ENCODE data around the gene WDR27. TPM values are rescaled to one million over a fixed set of nuclear protein-coding genes. Genes with fewer than 3 reads are reported as not detected.

The WDR27 gene
- total RNA-seq, 1 experiment from 2014 or later: 77.9 TPM

- H3K4me1 Mint-ChIP-seq (ENCODE audit: low read depth, unreplicated experiment): peaks cover 11% of the 10 kb centered on the region
- no peak overlapping the region for H3K4me3 Mint-ChIP-seq (ENCODE audit: low read depth, unreplicated experiment)
- intact Hi-C loops (cut with micrococcal nuclease; ENCODE audit: unreplicated experiment): no loop called here
- no peak overlapping the region for H3K27ac Mint-ChIP-seq (ENCODE audit: unreplicated experiment)
- no TSS peak for BruUV-seq (replicated peaks)
- no peaks in the 10 kb centered on the region for H3K27me3 Mint-ChIP-seq (ENCODE audit: unreplicated experiment)
- no peaks in the 10 kb centered on the region for H3K36me3 Mint-ChIP-seq (ENCODE audit: insufficient read depth, unreplicated experiment)
- no peak for DNase-seq
- no peak for TF ChIP-seq CTCF (IDR thresholded peaks at IDR 0.05; ENCODE audit: unreplicated experiment)
- CTCF ChIA-PET: no interaction called here
- H3K9me3 Mint-ChIP-seq (ENCODE audit: low read depth, unreplicated experiment): no peaks in the 10 kb centered on the region
Observed at GRCh38 chr6:169566961-169567750, 134.7 kb downstream of the WDR27 start.

GRCh38 chr6:169566319-169566718 is 135.5 kb downstream of the WDR27 start:
- intact Hi-C loops (cut with micrococcal nuclease; ENCODE audit: unreplicated experiment): no loop called here
- Mint-ChIP-seq H3K9me3 (ENCODE audit: low read depth, unreplicated experiment) (peaks cover 2% of the 10 kb centered on the region), H3K27me3 (ENCODE audit: unreplicated experiment) (no peaks in the 10 kb centered on the region), H3K27ac (ENCODE audit: unreplicated experiment) (no peak overlapping the region), H3K36me3 (ENCODE audit: insufficient read depth, unreplicated experiment) (no peaks in the 10 kb centered on the region), H3K4me1 (ENCODE audit: low read depth, unreplicated experiment) (peaks cover 5% of the 10 kb centered on the region), H3K4me3 (ENCODE audit: low read depth, unreplicated experiment) (no peak overlapping the region)
- CTCF ChIA-PET: no interaction called here
- no peak for DNase-seq
- TF ChIP-seq CTCF (IDR thresholded peaks at IDR 0.05; ENCODE audit: unreplicated experiment): no peak
- no TSS peak for BruUV-seq (replicated peaks)

GRCh38 chr6:169564453-169565240 is 137.2 kb downstream of the WDR27 start:
- intact Hi-C loops (cut with micrococcal nuclease; ENCODE audit: unreplicated experiment): no loop called here
- TF ChIP-seq CTCF (IDR thresholded peaks at IDR 0.05; ENCODE audit: unreplicated experiment): no peak
- H3K9me3 Mint-ChIP-seq (ENCODE audit: low read depth, unreplicated experiment): peaks cover 5% of the 10 kb centered on the region
- no peaks in the 10 kb centered on the region for H3K36me3 Mint-ChIP-seq (ENCODE audit: insufficient read depth, unreplicated experiment)
- no peak overlapping the region for H3K4me3 Mint-ChIP-seq (ENCODE audit: low read depth, unreplicated experiment)
- H3K27me3 Mint-ChIP-seq (ENCODE audit: unreplicated experiment): no peaks in the 10 kb centered on the region
- no peak overlapping the region for H3K27ac Mint-ChIP-seq (ENCODE audit: unreplicated experiment)
- H3K4me1 Mint-ChIP-seq (ENCODE audit: low read depth, unreplicated experiment): no peaks in the 10 kb centered on the region
- no peak for DNase-seq
- CTCF ChIA-PET: no interaction called here
- no TSS peak for BruUV-seq (replicated peaks)

- H3K27ac Mint-ChIP-seq (ENCODE audit: unreplicated experiment): no peak overlapping the region
- intact Hi-C loops (cut with micrococcal nuclease; ENCODE audit: unreplicated experiment): no loop called here
- no peak overlapping the region for H3K4me3 Mint-ChIP-seq (ENCODE audit: low read depth, unreplicated experiment)
- H3K9me3 Mint-ChIP-seq (ENCODE audit: low read depth, unreplicated experiment): peaks cover 5% of the 10 kb centered on the region
- no peaks in the 10 kb centered on the region for H3K36me3 Mint-ChIP-seq (ENCODE audit: insufficient read depth, unreplicated experiment)
- H3K4me1 Mint-ChIP-seq (ENCODE audit: low read depth, unreplicated experiment): no peaks in the 10 kb centered on the region
- BruUV-seq (replicated peaks): no TSS peak
- no peaks in the 10 kb centered on the region for H3K27me3 Mint-ChIP-seq (ENCODE audit: unreplicated experiment)
- CTCF ChIA-PET: no interaction called here
- TF ChIP-seq CTCF (IDR thresholded peaks at IDR 0.05; ENCODE audit: unreplicated experiment): no peak
- DNase-seq: no peak
Observed at GRCh38 chr6:169561665-169562064, 140.2 kb downstream of the WDR27 start.

Measured in Calu3 (cell line).